Breast epithelium (tissue), 3 donors: ENCODE measurements around the gene PCNX2.

ENCODE experiments used
- POLR2AphosphoS5 ChIP-seq, 3 donors: sonication (generic); formaldehyde crosslinking; IDR thresholded peaks; one replicate each; pipeline ENCODE4 v1.6.1; 2017; ENCODE audit warnings: antibody characterized with exemption in 3 of 3
- TF ChIP-seq, protein P1 (sequence below), 3 donors: fragments of 450-650 bp; IDR thresholded peaks; one replicate each; pipeline ENCODE4 v1.5.1; 2016 to 2017; ENCODE audit warnings: antibody characterized with exemption in 3 of 3, mild to moderate bottlenecking in 3 of 3, moderate library complexity in 3 of 3

DNA sequence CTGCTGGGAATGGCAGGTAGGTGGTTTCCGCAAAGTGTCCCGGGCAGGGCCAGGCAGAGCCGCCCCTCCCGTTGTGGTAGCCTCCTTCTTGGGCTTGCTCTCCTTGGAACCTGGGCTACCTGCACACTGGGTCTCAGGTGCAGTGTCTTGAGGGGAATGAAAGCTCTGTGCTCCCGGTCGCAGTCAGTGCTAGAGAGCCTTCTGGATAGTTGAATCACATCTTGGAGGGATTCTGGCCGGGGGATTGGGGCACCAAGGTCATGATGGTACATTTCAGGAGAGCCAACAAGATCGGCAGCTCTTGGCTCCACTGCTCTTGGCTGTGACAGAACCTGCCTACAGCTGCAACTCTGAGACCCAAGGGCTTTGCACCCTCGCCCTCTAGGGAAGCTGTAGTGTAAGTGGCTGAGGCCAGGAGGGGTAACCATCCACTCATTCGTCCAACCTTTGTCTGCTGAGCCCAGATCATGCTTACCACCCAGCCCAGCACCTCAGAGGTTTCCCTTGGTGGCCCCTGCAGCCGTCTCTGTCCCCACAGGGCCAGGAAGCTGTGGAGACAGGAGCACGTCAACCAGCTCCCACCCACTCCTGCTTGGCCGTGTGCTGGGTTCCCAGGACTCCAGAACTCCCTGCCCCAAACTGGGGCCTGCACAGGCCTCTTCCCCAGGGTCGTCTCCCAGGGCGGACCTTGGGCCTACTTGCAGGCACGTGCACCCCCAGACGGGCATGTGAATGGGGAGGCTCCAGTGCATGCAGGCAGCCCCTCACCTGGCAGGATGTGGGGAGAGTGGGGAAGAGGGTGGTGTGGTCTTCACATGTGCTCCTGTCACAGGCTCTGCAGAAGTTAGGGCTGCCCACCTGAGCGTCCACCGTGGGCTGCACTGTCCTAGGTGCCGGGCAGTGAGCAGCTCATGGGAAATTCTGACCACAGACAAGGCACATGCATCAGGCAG lies 305.1 kb downstream of the PCNX2 start:
- no peak for TF ChIP-seq POLR2AphosphoS5 (IDR thresholded peaks at IDR 0.05)
- TF ChIP-seq, protein P1, sequence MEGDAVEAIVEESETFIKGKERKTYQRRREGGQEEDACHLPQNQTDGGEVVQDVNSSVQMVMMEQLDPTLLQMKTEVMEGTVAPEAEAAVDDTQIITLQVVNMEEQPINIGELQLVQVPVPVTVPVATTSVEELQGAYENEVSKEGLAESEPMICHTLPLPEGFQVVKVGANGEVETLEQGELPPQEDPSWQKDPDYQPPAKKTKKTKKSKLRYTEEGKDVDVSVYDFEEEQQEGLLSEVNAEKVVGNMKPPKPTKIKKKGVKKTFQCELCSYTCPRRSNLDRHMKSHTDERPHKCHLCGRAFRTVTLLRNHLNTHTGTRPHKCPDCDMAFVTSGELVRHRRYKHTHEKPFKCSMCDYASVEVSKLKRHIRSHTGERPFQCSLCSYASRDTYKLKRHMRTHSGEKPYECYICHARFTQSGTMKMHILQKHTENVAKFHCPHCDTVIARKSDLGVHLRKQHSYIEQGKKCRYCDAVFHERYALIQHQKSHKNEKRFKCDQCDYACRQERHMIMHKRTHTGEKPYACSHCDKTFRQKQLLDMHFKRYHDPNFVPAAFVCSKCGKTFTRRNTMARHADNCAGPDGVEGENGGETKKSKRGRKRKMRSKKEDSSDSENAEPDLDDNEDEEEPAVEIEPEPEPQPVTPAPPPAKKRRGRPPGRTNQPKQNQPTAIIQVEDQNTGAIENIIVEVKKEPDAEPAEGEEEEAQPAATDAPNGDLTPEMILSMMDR (IDR thresholded peaks at IDR 0.05): no peak
